Left ventricle myocardium inferior (tissue), 1 donor: ENCODE data around the gene RRP8. TPM values are rescaled to one million over a fixed set of nuclear protein-coding genes. Genes with fewer than 3 reads are reported as not detected.
A peak's percentile ranks its signal among the peaks of the same experiment; 100 is the strongest.

Experiments
- DNase-seq: peaks from one replicate; pipeline ENCODE4 v3.0.0-alpha.2; 2020
- H3K27ac ChIP-seq: fragments of 200-600 bp; replicated peaks from 2 replicates; pipeline ENCODE4 v1.8.0; 2021
- H3K27me3 ChIP-seq: fragments of 200-600 bp; 2 replicates; pipeline ENCODE4 v1.8.0; 2021; ENCODE audit warnings: low read depth
- H3K36me3 ChIP-seq: fragments of 200-600 bp; 2 replicates; pipeline ENCODE4 v1.8.0; 2021
- H3K4me1 ChIP-seq: fragments of 200-600 bp; 2 replicates; pipeline ENCODE4 v1.8.0; 2021
- H3K4me3 ChIP-seq: fragments of 200-600 bp; 2 replicates; pipeline ENCODE4 v1.8.0; 2021; ENCODE audit warnings: mild to moderate bottlenecking, moderate library complexity
- H3K9me3 ChIP-seq: fragments of 200-600 bp; replicated peaks from 2 replicates; pipeline ENCODE4 v1.8.0; 2021
- intact Hi-C: fragments of 100-400 bp; cut with micrococcal nuclease; formaldehyde crosslinking; loops from one replicate; pipeline ENCODE4 v1.11.0; 2022
- total RNA-seq: library from RNA; stranded (reverse); fragmentation: NEBNext Ultra II Directional; extraction: Animal tissue kit (Norgen Biotek cat#: 25700); gene quantifications from one replicate; pipeline ENCODE4 v1.2.1, GENCODE V29; 2021
- TF ChIP-seq, protein P1 (sequence below): fragments of 200-600 bp; IDR thresholded peaks from 2 replicates; pipeline ENCODE4 v1.8.0; 2021; ENCODE audit warnings: antibody characterized with exemption, mild to moderate bottlenecking, borderline replicate concordance
- donor health status: DM: no; HTN: yes; CAD: no; lungs with severe emphysema.

Gene RRP8
- total RNA-seq, 1 donor from 2014 or later, result 19.2 TPM

DNA sequence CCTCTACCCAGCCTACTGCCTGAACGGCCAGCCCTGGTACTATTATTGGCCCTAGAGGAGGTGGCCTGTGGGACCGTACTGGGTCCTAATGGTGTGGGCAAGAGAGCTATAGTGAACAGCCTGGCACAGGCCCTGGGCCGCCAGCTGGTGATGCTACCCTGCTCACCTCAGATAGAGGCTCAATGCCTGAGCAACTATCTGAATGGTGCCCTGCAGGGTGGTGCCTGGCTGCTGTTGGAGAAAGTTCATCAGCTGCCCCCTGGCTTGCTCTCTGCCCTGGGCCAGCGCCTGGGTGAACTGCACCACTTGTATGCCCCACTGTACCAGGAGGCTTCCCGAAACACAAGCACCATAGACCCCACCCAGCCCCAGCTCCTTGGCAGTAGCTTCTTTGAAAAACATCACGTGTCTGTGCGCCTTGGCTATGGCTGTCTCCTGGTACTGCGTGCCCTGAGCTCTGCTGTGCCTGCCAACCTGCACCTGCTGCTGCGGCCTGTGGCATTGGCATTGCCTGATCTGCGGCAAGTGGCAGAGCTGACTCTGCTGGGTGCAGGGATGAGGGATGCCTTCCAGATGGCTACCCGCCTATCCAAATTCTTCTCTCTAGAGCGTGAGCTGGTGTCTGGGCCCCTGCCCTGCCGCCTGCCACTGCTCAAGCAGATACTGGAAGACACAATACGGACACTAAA lies 57.4 kb downstream of the RRP8 start:
- H3K4me3 ChIP-seq, result no peak overlapping the region
- TF ChIP-seq, protein P1, sequence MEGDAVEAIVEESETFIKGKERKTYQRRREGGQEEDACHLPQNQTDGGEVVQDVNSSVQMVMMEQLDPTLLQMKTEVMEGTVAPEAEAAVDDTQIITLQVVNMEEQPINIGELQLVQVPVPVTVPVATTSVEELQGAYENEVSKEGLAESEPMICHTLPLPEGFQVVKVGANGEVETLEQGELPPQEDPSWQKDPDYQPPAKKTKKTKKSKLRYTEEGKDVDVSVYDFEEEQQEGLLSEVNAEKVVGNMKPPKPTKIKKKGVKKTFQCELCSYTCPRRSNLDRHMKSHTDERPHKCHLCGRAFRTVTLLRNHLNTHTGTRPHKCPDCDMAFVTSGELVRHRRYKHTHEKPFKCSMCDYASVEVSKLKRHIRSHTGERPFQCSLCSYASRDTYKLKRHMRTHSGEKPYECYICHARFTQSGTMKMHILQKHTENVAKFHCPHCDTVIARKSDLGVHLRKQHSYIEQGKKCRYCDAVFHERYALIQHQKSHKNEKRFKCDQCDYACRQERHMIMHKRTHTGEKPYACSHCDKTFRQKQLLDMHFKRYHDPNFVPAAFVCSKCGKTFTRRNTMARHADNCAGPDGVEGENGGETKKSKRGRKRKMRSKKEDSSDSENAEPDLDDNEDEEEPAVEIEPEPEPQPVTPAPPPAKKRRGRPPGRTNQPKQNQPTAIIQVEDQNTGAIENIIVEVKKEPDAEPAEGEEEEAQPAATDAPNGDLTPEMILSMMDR, result no peak
- H3K27me3 ChIP-seq, result no peaks in the 10 kb centered on the region
- H3K4me1 ChIP-seq, result peaks cover 19% of the 10 kb centered on the region
- H3K9me3 ChIP-seq, result no peaks in the 10 kb centered on the region
- peak; percentile 43 for DNase-seq
- peak overlapping the region; percentile 56 for H3K27ac ChIP-seq
- H3K36me3 ChIP-seq, result peaks cover 9% of the 10 kb centered on the region
- intact Hi-C loops, result no loop called here

Other genes starting within 250 kb of the RRP8 start
- gene SMPD1, start 213.1 kb downstream of the RRP8 start, total RNA-seq, result 49.7 TPM
- gene APBB1, start 184.5 kb downstream of the RRP8 start, total RNA-seq, result 75.5 TPM
- gene HPX, start 162.6 kb downstream of the RRP8 start, total RNA-seq, result 0.44 TPM
- 9.0 TPM for gene TRIM3, start 129.7 kb downstream of the RRP8 start, total RNA-seq
- 16.1 TPM for gene ARFIP2, start 122.3 kb downstream of the RRP8 start, total RNA-seq
- gene TIMM10B, start 122.1 kb downstream of the RRP8 start, total RNA-seq, result 17.9 TPM
- 4.4 TPM for gene DNHD1, start 106.3 kb downstream of the RRP8 start, total RNA-seq
- gene ILK, start 158 bp upstream of the RRP8 start, total RNA-seq, result 192 TPM
- 106 TPM for gene TAF10, start 8.6 kb upstream of the RRP8 start, total RNA-seq
- gene TPP1, start 15.8 kb upstream of the RRP8 start, total RNA-seq, result 84.2 TPM
- 9.5 TPM for gene DCHS1, start 52.2 kb upstream of the RRP8 start, total RNA-seq
- 40.2 TPM for gene MRPL17, start 79.7 kb upstream of the RRP8 start, total RNA-seq
- gene OR2AG2, start 168.4 kb upstream of the RRP8 start, total RNA-seq, result not detected
- gene OR2AG1, start 179.4 kb upstream of the RRP8 start, total RNA-seq, result not detected
- not detected for gene OR6A2, start 196.1 kb upstream of the RRP8 start, total RNA-seq
- gene OR10A5, start 242.1 kb upstream of the RRP8 start, total RNA-seq, result not detected